Hepatocyte (in vitro differentiated cells): ENCODE measurements around the gene AGBL2. TPM values are rescaled to one million over a fixed set of nuclear protein-coding genes. Genes with fewer than 3 reads are reported as not detected.
"Not testable (repeated sequence)": the region's sequence is repeated elsewhere in the genome, so short reads cannot be mapped to it uniquely, and the experiment has no call there.

Experiments
- DNase-seq: peaks from one replicate; pipeline ENCODE4 v3.0.0-alpha.2; 2016; ENCODE audit warnings: low spot score
- H2AFZ ChIP-seq: fragments of 200-600 bp; sonication (generic); 2 replicates; pipeline ENCODE4 v1.6.0; 2016; ENCODE audit warnings: antibody characterized with exemption, mild to moderate bottlenecking
- H3K27ac ChIP-seq: fragments of 200-600 bp; sonication (generic); 2 replicates; pipeline ENCODE4 v1.5.1; 2016; ENCODE audit warnings: mild to moderate bottlenecking
- H3K27me3 ChIP-seq: fragments of 200-600 bp; sonication (generic); 2 replicates; pipeline ENCODE4 v1.6.1; 2016
- H3K36me3 ChIP-seq: fragments of 200-600 bp; sonication (generic); replicated peaks from 2 replicates; pipeline ENCODE4 v1.5.1; 2016; ENCODE audit warnings: low read depth; ENCODE audit not compliant: insufficient read depth
- H3K4me1 ChIP-seq: fragments of 200-600 bp; sonication (generic); 2 replicates; pipeline ENCODE4 v1.5.1; 2016; ENCODE audit warnings: mild to moderate bottlenecking, moderate library complexity; ENCODE audit not compliant: insufficient read depth
- H3K4me2 ChIP-seq: fragments of 200-600 bp; sonication (generic); 2 replicates; pipeline ENCODE4 v1.6.0; 2016
- H3K4me3 ChIP-seq: fragments of 200-600 bp; sonication (generic); 2 replicates; pipeline ENCODE4 v1.5.1; 2016; ENCODE audit warnings: mild to moderate bottlenecking
- H3K79me2 ChIP-seq: fragments of 200-600 bp; sonication (generic); 2 replicates; pipeline ENCODE4 v1.6.0; 2017; ENCODE audit warnings: mild to moderate bottlenecking
- H3K9me2 ChIP-seq: fragments of 200-600 bp; sonication (generic); replicated peaks from 2 replicates; pipeline ENCODE4 v1.6.0; 2017; ENCODE audit warnings: mild to moderate bottlenecking; ENCODE audit not compliant: insufficient read depth
- H3K9me3 ChIP-seq: fragments of 200-600 bp; sonication (generic); 2 replicates; pipeline ENCODE4 v1.5.1; 2016; ENCODE audit warnings: low read depth, mild to moderate bottlenecking
- H4K20me1 ChIP-seq: fragments of 200-600 bp; sonication (generic); 2 replicates; pipeline ENCODE4 v1.6.0; 2016; ENCODE audit warnings: mild to moderate bottlenecking; ENCODE audit not compliant: insufficient read depth, poor library complexity, severe bottlenecking
- EZH2 ChIP-seq: fragments of 200-600 bp; sonication (generic); IDR thresholded peaks from 2 replicates; pipeline ENCODE4 v1.6.1; 2016; ENCODE audit warnings: antibody characterized with exemption, mild to moderate bottlenecking, borderline replicate concordance
- EZH2phosphoT487 ChIP-seq: fragments of 200-600 bp; sonication (generic); IDR thresholded peaks from one replicate; pipeline ENCODE4 v1.6.1; 2018; ENCODE audit warnings: antibody characterized with exemption, mild to moderate bottlenecking, low read depth, moderate library complexity; ENCODE audit not compliant: unreplicated experiment, severe bottlenecking
- WGBS: methylation state at CpG from one replicate; pipeline ENCODE4 v1.1.6; 2016; ENCODE audit warnings: low lambda C conversion rate; ENCODE audit errors: missing lambda C conversion rate; 5-methylcytosine and 5-hydroxymethylcytosine counted together
- polyA plus RNA-seq: library from polyadenylated mRNA; unstranded; fragments of >200 nt; fragmentation: Nextera tagmentation; extraction: Ambion mirVana; gene quantifications from 2 replicates; pipeline ENCODE4 v1.2.1, GENCODE V29; 2016
- total RNA-seq: library from RNA; depleted of rRNA; stranded (reverse); fragments of >200 nt; gene quantifications from 2 replicates; pipeline ENCODE4 v1.2.3, GENCODE V29; 2014
- TF ChIP-seq, protein P1 (sequence below): fragments of 200-600 bp; sonication (generic); IDR thresholded peaks from 2 replicates; pipeline ENCODE4 v1.5.1; 2016; ENCODE audit warnings: antibody characterized with exemption, mild to moderate bottlenecking; ENCODE audit not compliant: poor library complexity

AGBL2 gene
- total and polyA plus RNA-seq, 2 experiments from 2014 or later, result 2.0 to 2.3 TPM

DNA sequence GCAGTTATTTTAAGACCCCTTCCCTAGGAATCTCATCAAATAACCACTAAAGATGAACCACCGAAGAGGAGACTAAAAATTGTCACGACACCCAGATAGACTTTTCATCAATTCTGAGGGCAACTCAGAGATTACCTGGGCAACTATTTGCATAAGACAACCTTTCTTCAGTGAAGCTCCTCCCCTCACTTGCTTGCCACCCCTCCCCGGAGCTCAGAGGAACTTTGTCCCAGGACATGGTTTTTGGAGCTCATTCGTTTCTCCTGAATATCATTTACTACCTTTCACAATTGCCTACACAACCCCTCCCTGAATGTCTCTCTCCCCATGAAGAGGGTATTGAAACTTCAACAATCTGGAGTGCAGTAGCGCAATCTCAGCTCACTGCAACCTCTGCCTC is 3.9 kb downstream of the AGBL2 start:
- 69% methylated on average over 5 of the region's 5 CpGs for WGBS
- TF ChIP-seq, protein P1, sequence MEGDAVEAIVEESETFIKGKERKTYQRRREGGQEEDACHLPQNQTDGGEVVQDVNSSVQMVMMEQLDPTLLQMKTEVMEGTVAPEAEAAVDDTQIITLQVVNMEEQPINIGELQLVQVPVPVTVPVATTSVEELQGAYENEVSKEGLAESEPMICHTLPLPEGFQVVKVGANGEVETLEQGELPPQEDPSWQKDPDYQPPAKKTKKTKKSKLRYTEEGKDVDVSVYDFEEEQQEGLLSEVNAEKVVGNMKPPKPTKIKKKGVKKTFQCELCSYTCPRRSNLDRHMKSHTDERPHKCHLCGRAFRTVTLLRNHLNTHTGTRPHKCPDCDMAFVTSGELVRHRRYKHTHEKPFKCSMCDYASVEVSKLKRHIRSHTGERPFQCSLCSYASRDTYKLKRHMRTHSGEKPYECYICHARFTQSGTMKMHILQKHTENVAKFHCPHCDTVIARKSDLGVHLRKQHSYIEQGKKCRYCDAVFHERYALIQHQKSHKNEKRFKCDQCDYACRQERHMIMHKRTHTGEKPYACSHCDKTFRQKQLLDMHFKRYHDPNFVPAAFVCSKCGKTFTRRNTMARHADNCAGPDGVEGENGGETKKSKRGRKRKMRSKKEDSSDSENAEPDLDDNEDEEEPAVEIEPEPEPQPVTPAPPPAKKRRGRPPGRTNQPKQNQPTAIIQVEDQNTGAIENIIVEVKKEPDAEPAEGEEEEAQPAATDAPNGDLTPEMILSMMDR, result no peak
- no peak for TF ChIP-seq EZH2phosphoT487
- TF ChIP-seq EZH2, result no peak

DNA sequence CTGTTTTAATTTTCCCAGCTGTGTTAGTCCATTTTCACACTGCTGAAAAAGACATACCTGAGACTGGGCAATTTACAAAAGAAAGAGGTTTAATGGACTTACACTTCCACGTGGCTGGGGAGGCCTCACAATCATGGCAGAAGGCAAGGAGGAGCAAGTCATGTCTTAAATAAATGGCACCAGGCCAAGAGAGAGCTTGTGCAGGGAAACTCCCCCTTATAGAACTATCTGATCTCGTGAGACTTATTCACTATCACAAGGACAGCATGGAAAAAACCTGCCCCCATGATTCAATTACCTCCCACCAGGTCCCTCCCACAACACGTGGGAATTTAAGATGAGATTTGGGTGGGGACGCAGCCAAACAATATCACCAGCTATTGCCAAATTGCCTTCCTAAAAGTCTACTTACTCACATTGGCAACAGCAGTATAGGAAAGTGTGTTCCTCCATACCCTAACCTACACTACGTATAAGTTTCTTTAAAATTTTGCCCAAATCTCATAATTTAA is 7.8 kb downstream of the AGBL2 start:
- not testable (repeated sequence) for H3K27me3 ChIP-seq, H4K20me1 ChIP-seq, H3K9me3 ChIP-seq, H3K4me2 ChIP-seq, H3K4me1 ChIP-seq, H3K9me2 ChIP-seq, H2AFZ ChIP-seq, H3K36me3 ChIP-seq, H3K27ac ChIP-seq, H3K4me3 ChIP-seq, H3K79me2 ChIP-seq, DNase-seq
- whole genome bisulfite sequencing, result 90% methylated on average over 5 of the region's 5 CpGs

More for the DNA sequence above, 3.9 kb downstream of the AGBL2 start:
- Histone ChIP-seq H3K27me3 (no peaks in the 10 kb centered on the region), H3K36me3 (no peaks in the 10 kb centered on the region), H3K4me2 (no peak overlapping the region), H3K27ac (no peak overlapping the region), H3K9me2 (no peaks in the 10 kb centered on the region), H3K9me3 (no peaks in the 10 kb centered on the region), H3K4me3 (no peak overlapping the region), H4K20me1 (no peaks in the 10 kb centered on the region), H3K79me2 (no peaks in the 10 kb centered on the region), H3K4me1 (no peaks in the 10 kb centered on the region), H2AFZ (no peak overlapping the region)
- DNase-seq, result no peak

DNA sequence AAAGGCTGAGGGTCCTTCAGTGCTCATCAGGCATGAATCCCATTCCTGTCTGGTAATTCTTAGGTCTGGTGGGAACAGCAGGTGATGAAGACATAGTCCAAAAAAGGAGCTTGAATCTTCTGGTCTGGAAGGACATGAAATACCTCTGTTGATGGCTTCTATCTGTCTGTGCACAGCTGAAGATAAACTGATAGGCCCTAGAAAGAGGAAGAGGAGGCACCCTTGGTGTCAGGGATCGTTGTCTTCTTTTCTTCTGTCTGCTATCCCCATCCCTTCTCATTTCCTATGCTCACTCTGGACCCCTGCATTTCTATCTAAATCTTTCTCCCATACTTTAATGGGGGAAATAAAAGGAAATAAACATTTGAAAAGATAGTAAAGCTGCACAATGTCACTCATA is 9.4 kb downstream of the AGBL2 start:
- TF ChIP-seq EZH2 (no peak), EZH2phosphoT487 (no peak)
- TF ChIP-seq, protein P1, result no peak
- Histone ChIP-seq H4K20me1 (no peaks in the 10 kb centered on the region), H3K27me3 (no peaks in the 10 kb centered on the region), H3K9me3 (no peaks in the 10 kb centered on the region), H2AFZ (no peak overlapping the region), H3K36me3 (no peaks in the 10 kb centered on the region), H3K27ac (no peak overlapping the region), H3K4me3 (no peak overlapping the region), H3K4me2 (no peak overlapping the region), H3K4me1 (no peaks in the 10 kb centered on the region), H3K79me2 (no peaks in the 10 kb centered on the region), H3K9me2 (no peaks in the 10 kb centered on the region)
- 81% methylated on average over 1 of the region's 1 CpG for WGBS
- no peak for DNase-seq

DNA sequence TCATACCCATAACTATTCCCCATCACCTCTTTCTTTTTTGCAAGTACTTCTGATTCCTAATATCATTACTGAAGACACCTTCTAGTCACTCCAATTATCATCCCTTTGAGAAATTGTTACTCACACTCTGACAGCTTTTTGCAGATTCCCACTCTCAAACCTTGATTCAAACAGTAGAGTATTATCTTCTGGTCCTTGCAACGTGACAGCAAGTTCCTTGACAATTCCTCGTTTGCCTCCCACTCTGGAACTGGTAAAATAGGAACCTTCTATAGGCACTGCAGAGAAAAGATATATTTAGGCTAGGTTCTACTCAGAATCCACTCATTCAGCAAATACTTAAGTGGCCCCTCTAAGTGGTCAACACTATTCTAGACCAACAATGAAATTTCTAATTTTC is 23.2 kb downstream of the AGBL2 start:
- TF ChIP-seq EZH2, result no peak
- no peak for TF ChIP-seq EZH2phosphoT487
- TF ChIP-seq, protein P1, result no peak
- no peak overlapping the region for H2AFZ ChIP-seq
- no peak overlapping the region for H3K27ac ChIP-seq
- H3K79me2 ChIP-seq, result no peaks in the 10 kb centered on the region
- H3K27me3 ChIP-seq, result no peaks in the 10 kb centered on the region
- H3K4me1 ChIP-seq, result peaks cover 5% of the 10 kb centered on the region
- H3K9me2 ChIP-seq, result no peaks in the 10 kb centered on the region
- no peak for DNase-seq
- H3K4me3 ChIP-seq, result no peak overlapping the region
- H3K36me3 ChIP-seq, result no peaks in the 10 kb centered on the region
- no peaks in the 10 kb centered on the region for H3K9me3 ChIP-seq
- WGBS, result 81% methylated on average over 2 of the region's 2 CpGs
- no peak overlapping the region for H3K4me2 ChIP-seq
- no peaks in the 10 kb centered on the region for H4K20me1 ChIP-seq
